Activated CD8-positive, alpha-beta memory T cell treated with anti-CD3 and anti-CD28 coated beads, Interleukin-2, amount 50 U/mL, for 4 hours (primary cell): ENCODE results near the gene TOR1AIP1.
"Not testable (repeated sequence)": the region's sequence is repeated elsewhere in the genome, so short reads cannot be mapped to it uniquely, and the experiment has no call there.

ENCODE experiments used
- DNase-seq: peaks from one replicate; pipeline ENCODE4 v3.0.0-alpha.2; 2020

TOR1AIP1 gene

GRCh38 chr1:179939941-179940340 is 57.9 kb downstream of the TOR1AIP1 start:
- no peak for DNase-seq

- no peak for DNase-seq
Measured at GRCh38 chr1:179941454-179941853, 59.4 kb downstream of the TOR1AIP1 start.

GRCh38 chr1:179950651-179951050 is 68.6 kb downstream of the TOR1AIP1 start:
- no peak for DNase-seq

GRCh38 chr1:179951383-179952144 is 69.5 kb downstream of the TOR1AIP1 start:
- no peak for DNase-seq

GRCh38 chr1:179952186-179952585 is 70.1 kb downstream of the TOR1AIP1 start:
- DNase-seq: no peak

- peak; percentile 24 for DNase-seq
Measured at GRCh38 chr1:179953974-179954492, 71.9 kb downstream of the TOR1AIP1 start.

- DNase-seq: peak; percentile 98
Measured at GRCh38 chr1:179954493-179955286, 72.6 kb downstream of the TOR1AIP1 start, which contains the start of gene CEP350. Gene CEP350 (plus strand): TSS chr1:179954810. CDS start chr1:179986182, 31,372 bp downstream.

GRCh38 chr1:179955287-179955680 is 73.2 kb downstream of the TOR1AIP1 start:
- no peak for DNase-seq

GRCh38 chr1:179955731-179956130 is 73.6 kb downstream of the TOR1AIP1 start:
- no peak for DNase-seq

GRCh38 chr1:179958359-179958758 is 76.3 kb downstream of the TOR1AIP1 start:
- no peak for DNase-seq

- DNase-seq: not testable (repeated sequence)
Measured at GRCh38 chr1:179962168-179962567, 80.1 kb downstream of the TOR1AIP1 start.

GRCh38 chr1:179966551-179966950 is 84.5 kb downstream of the TOR1AIP1 start:
- DNase-seq: no peak

GRCh38 chr1:179968284-179968993 is 86.4 kb downstream of the TOR1AIP1 start:
- DNase-seq: no peak

- DNase-seq: no peak
Measured at GRCh38 chr1:179968994-179969919, 87.2 kb downstream of the TOR1AIP1 start.
